ENCODE results near the gene SLC31A1.

SLC31A1 gene

GRCh38 chr9:113309204-113309813 is 88.0 kb downstream of the SLC31A1 start:
- no peak for DNase-seq

DNA sequence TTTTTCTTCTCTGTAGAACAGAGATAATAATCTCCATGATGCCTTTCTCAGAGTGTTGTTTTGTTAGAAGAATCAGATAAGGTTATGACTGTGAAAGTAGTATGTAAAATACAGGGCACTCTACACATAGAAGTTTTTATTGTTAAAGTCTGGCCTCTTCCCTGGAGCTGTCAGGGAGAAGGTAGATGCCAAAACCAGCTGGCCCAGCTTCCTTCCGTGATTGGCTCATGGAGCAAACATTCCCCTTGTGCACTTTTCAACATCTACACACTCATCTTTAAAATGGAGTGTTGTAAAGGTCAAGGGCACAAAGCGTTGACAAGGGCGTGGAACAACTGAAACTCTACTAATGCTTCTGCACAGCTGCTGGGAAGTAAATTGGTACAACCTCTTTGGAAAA is 89.2 kb downstream of the SLC31A1 start:
- DNase-seq = no peak

DNA sequence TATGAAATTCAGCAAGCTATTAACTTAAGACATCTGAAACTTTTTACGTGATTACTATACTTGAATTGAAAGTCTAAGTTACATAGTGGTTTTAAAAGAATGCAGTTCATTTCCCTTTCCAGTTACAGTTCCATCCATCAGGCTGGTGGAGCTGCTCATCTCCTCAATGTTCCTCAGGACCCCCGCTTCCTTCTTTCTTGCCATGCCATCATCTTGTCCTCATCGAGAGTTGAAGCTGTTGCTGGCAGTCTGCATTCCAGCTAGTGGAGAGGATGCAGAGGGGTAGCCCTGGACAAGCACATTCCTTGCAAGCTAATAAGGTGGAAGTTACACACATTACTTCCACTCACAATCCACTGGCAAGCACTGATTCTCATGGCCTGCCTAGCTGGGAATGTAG is 90.6 kb downstream of the SLC31A1 start:
- no peak for DNase-seq

DNA sequence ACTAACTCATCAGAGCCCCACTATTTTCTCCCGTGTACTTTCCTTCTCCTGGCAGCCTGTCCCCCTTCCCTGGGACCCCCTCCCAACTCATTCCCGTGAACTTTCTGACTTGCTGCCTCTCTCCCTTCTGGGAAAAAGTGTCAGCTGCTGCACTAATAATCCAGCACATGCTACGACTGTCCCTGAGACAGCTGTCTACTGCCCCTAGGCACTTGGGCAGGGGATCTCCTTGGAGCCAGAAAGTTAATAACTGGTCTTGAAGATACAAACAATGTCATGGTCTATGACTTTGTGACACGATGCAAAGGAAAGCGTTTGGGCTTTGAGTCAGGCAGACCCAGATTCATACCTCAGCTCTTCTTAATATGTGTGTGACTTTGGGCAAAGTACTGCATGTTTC is 91.9 kb downstream of the SLC31A1 start:
- no peak for DNase-seq
